Measurements from ENCODE around the gene FIGLA.

FIGLA gene

DNA sequence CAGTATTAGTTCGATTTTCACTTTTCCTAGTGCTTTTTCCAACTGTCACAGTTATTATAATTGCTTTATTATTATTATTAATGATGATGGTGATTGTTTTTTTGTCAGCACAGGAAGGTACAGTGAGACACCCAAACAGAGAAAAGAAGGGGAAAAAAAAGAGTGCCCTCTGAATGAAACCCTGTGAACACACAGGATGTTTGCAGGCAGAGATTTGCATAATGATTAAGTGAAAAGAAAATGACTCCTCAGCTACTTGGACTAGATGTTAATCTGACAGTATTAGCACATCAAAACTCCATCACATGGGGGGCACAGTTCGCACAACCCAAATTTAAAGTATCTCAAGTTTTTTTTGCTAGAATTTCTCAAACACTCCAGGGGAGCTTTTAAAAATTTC, 55.4 kb downstream of the FIGLA start:
- H3K9me3 ChIP-seq (ENCODE audit: insufficient read depth, low read depth, low read length), result no peaks in the 10 kb centered on the region
- no peak for TF ChIP-seq EZH2phosphoT487 (IDR thresholded peaks at IDR 0.05; ENCODE audit: borderline replicate concordance)
- TF ChIP-seq, protein P1, sequence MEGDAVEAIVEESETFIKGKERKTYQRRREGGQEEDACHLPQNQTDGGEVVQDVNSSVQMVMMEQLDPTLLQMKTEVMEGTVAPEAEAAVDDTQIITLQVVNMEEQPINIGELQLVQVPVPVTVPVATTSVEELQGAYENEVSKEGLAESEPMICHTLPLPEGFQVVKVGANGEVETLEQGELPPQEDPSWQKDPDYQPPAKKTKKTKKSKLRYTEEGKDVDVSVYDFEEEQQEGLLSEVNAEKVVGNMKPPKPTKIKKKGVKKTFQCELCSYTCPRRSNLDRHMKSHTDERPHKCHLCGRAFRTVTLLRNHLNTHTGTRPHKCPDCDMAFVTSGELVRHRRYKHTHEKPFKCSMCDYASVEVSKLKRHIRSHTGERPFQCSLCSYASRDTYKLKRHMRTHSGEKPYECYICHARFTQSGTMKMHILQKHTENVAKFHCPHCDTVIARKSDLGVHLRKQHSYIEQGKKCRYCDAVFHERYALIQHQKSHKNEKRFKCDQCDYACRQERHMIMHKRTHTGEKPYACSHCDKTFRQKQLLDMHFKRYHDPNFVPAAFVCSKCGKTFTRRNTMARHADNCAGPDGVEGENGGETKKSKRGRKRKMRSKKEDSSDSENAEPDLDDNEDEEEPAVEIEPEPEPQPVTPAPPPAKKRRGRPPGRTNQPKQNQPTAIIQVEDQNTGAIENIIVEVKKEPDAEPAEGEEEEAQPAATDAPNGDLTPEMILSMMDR (conservative IDR thresholded peaks at IDR 0.05; ENCODE audit: low read length), result no peak
- no peaks in the 10 kb centered on the region for H3K36me3 ChIP-seq (ENCODE audit: insufficient read depth, low read length)
- H2AFZ ChIP-seq (ENCODE audit: low read length), result no peak overlapping the region
- H3K4me1 ChIP-seq (ENCODE audit: insufficient read depth, low read length, poor library complexity, severe bottlenecking), result no peaks in the 10 kb centered on the region
- H3K79me2 ChIP-seq (ENCODE audit: insufficient read depth, low read length), result no peaks in the 10 kb centered on the region
- H3K9me2 ChIP-seq (replicated peaks; ENCODE audit: low read depth, low read length), result no peaks in the 10 kb centered on the region
- H3F3A ChIP-seq (ENCODE audit: low read depth), result no peaks in the 10 kb centered on the region
- no peaks in the 10 kb centered on the region for H3K27me3 ChIP-seq (ENCODE audit: insufficient read depth, low read length, poor library complexity, severe bottlenecking)
- H3K9ac ChIP-seq (ENCODE audit: low read depth, low read length, poor library complexity, severe bottlenecking), result no peak overlapping the region
- no peak overlapping the region for H3K4me2 ChIP-seq (ENCODE audit: low read depth, low read length, poor library complexity, severe bottlenecking)
- no peaks in the 10 kb centered on the region for H4K20me1 ChIP-seq (ENCODE audit: insufficient read depth, low read length, poor library complexity, severe bottlenecking)
- H3K4me3 ChIP-seq (ENCODE audit: low read length, poor library complexity, severe bottlenecking), result no peak overlapping the region

DNA sequence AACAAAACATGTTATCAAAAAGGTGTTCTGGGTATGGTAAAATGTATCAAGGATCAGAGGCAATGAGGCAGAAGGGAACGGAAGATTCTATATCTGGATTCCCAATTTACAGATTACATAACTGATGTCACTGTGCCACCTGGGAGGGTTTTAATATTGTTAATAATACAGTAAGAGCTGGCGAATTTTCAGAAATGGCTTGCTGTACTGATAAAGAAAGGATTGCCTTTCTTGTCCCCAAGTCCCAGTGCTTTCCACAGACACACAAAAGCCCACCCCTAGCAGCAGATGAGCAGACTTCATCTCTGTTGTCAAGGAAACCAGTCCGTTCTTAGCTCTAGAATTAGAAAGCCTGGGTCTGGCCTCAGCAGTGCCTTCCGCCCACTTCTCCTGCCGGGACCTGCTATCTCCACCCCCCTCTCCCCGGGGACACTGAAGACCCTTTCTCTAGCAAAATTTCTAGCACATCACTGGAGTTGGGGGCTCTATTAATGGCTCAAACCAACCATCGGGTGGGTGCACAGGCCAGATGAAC, 56.7 kb downstream of the FIGLA start:
- no peak overlapping the region for H2AFZ ChIP-seq (ENCODE audit: low read length)
- TF ChIP-seq, protein P1 (conservative IDR thresholded peaks at IDR 0.05; ENCODE audit: low read length), result no peak
- H3K27me3 ChIP-seq (ENCODE audit: insufficient read depth, low read length, poor library complexity, severe bottlenecking), result no peaks in the 10 kb centered on the region
- H4K20me1 ChIP-seq (ENCODE audit: insufficient read depth, low read length, poor library complexity, severe bottlenecking), result no peaks in the 10 kb centered on the region
- no peak overlapping the region for H3K4me3 ChIP-seq (ENCODE audit: low read length, poor library complexity, severe bottlenecking)
- no peaks in the 10 kb centered on the region for H3K4me1 ChIP-seq (ENCODE audit: insufficient read depth, low read length, poor library complexity, severe bottlenecking)
- no peaks in the 10 kb centered on the region for H3K9me2 ChIP-seq (replicated peaks; ENCODE audit: low read depth, low read length)
- H3K9me3 ChIP-seq (ENCODE audit: insufficient read depth, low read depth, low read length), result no peaks in the 10 kb centered on the region
- no peaks in the 10 kb centered on the region for H3F3A ChIP-seq (ENCODE audit: low read depth)
- no peak overlapping the region for H3K4me2 ChIP-seq (ENCODE audit: low read depth, low read length, poor library complexity, severe bottlenecking)
- H3K79me2 ChIP-seq (ENCODE audit: insufficient read depth, low read length), result no peaks in the 10 kb centered on the region
- H3K9ac ChIP-seq (ENCODE audit: low read depth, low read length, poor library complexity, severe bottlenecking), result no peak overlapping the region
- no peaks in the 10 kb centered on the region for H3K36me3 ChIP-seq (ENCODE audit: insufficient read depth, low read length)

DNA sequence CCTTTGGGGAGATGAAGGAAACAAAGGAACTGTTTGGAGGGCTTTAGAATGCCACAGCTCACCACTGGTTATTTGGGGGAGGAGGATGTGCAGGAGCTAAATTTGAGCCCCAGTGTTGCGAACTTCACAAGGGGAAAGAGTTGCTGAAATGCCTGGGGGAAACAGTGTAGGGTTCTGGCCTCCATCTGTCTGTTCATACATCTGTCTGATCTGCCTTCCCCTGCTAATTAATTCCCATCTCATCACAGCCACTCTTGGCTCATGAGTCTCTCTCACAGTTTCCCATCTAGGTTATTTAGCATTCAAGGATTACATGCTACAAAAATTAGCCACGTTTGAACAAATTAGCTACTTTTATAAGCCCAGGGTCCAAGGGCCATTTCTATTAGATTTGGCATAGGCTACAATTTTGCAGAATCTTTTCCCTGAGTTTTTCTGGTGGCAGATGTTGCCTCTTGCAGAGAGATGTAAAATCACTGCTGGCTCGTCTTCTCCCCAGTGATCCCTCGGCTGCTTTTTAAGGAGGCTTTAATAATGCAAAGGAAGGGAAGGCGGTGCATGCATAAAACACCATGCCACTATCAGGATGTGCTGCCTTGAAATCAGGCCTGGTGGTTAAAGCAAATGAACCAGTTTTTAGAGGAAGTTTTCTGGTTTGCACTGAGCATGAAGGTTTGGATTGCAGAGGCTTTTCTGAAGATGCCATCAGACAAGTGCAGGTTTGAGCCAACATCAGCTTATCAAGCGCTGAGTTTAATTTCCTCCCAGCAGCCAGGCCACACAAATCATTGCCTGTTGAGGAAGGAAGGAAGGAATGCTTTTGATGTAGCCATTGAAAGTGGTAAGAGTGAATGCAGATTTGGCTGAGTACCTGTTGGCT, 57.4 kb downstream of the FIGLA start:
- no peak for TF ChIP-seq EZH2phosphoT487 (IDR thresholded peaks at IDR 0.05; ENCODE audit: borderline replicate concordance)
- TF ChIP-seq, protein P1 (conservative IDR thresholded peaks at IDR 0.05; ENCODE audit: low read length), result no peak
- H2AFZ ChIP-seq (ENCODE audit: low read length), result no peak overlapping the region
- H3K36me3 ChIP-seq (ENCODE audit: insufficient read depth, low read length), result no peaks in the 10 kb centered on the region
- H3F3A ChIP-seq (ENCODE audit: low read depth), result no peaks in the 10 kb centered on the region
- H3K4me3 ChIP-seq (ENCODE audit: low read length, poor library complexity, severe bottlenecking), result no peak overlapping the region
- no peaks in the 10 kb centered on the region for H3K9me3 ChIP-seq (ENCODE audit: insufficient read depth, low read depth, low read length)
- no peak overlapping the region for H3K4me2 ChIP-seq (ENCODE audit: low read depth, low read length, poor library complexity, severe bottlenecking)
- no peaks in the 10 kb centered on the region for H3K9me2 ChIP-seq (replicated peaks; ENCODE audit: low read depth, low read length)
- H3K79me2 ChIP-seq (ENCODE audit: insufficient read depth, low read length), result no peaks in the 10 kb centered on the region
- no peaks in the 10 kb centered on the region for H3K4me1 ChIP-seq (ENCODE audit: insufficient read depth, low read length, poor library complexity, severe bottlenecking)
- H4K20me1 ChIP-seq (ENCODE audit: insufficient read depth, low read length, poor library complexity, severe bottlenecking), result no peaks in the 10 kb centered on the region
- no peaks in the 10 kb centered on the region for H3K27me3 ChIP-seq (ENCODE audit: insufficient read depth, low read length, poor library complexity, severe bottlenecking)
- no peak overlapping the region for H3K9ac ChIP-seq (ENCODE audit: low read depth, low read length, poor library complexity, severe bottlenecking)
